ENCODE measurements around the gene NADSYN1.

DNA sequence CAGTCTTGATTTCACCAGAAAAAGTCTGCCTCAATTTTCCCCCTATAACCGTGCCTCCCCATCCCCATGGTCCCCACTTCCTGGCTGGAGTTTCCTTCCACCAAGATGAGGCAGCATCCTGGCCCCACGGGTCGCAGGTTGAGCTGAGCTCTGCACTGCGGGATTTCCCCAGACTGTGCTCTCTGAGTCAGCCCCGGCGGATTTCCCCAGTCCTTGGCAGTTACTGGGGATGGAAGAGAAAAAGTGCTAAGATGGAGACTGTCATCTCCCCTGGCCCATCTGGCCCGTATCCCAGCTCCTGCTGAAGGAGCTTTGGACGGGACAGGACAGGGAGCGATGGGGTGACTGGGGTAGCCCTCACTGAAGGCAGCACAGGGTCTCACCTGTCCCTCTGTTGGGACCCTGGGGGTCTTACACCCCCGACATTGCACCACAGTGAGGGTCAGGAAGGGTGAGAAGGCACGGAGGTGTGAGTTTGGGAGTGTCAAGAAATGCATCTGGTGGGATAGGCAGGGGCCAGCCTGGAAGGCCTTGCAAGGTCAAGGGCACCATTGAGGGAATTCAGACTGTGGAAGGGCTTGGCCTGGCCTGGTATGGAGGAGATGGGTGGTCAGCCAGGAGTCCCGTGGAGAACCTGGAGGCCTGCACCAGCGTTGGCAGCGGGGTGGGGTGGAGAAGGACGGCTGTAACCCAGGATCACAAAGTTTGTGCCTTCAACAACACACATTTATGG is 36.5 kb downstream of the NADSYN1 start:
- TF ChIP-seq, protein P1, sequence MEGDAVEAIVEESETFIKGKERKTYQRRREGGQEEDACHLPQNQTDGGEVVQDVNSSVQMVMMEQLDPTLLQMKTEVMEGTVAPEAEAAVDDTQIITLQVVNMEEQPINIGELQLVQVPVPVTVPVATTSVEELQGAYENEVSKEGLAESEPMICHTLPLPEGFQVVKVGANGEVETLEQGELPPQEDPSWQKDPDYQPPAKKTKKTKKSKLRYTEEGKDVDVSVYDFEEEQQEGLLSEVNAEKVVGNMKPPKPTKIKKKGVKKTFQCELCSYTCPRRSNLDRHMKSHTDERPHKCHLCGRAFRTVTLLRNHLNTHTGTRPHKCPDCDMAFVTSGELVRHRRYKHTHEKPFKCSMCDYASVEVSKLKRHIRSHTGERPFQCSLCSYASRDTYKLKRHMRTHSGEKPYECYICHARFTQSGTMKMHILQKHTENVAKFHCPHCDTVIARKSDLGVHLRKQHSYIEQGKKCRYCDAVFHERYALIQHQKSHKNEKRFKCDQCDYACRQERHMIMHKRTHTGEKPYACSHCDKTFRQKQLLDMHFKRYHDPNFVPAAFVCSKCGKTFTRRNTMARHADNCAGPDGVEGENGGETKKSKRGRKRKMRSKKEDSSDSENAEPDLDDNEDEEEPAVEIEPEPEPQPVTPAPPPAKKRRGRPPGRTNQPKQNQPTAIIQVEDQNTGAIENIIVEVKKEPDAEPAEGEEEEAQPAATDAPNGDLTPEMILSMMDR (conservative IDR thresholded peaks at IDR 0.05; ENCODE audit: low read length): no peak
- TF ChIP-seq EZH2phosphoT487 (IDR thresholded peaks at IDR 0.05; ENCODE audit: borderline replicate concordance, low read depth, low read length): no peak
